ENCODE results near the gene SEMA5A.

GRCh38 chr5:9529513-9529912 lies 16.4 kb downstream of the SEMA5A start:
- TF ChIP-seq SIN3A (IDR thresholded peaks at IDR 0.05; ENCODE audit: borderline replicate concordance, insufficient read depth, low read length) (no peak), TAF1 (IDR thresholded peaks at IDR 0.05; ENCODE audit: borderline replicate concordance, insufficient read depth, low read length) (no peak), REST (IDR thresholded peaks at IDR 0.05; ENCODE audit: insufficient read depth in 1 of 2, low read depth in 2 of 2, low read length in 2 of 2) (no peak), POLR2AphosphoS5 (IDR thresholded peaks at IDR 0.05; ENCODE audit: low read depth, low read length) (no peak), FOXP2 (optimal IDR thresholded peaks at IDR 0.05; ENCODE audit: borderline replicate concordance, extremely low read depth, extremely low read length, insufficient read depth) (no peak)
